Upper lobe of left lung (tissue), 4 donors: ENCODE measurements around the gene GMPPA.

ENCODE experiments used
- CTCF ChIP-seq, 6 experiments: fragments of 450-650 bp in 4 of 6; fragments of 200-600 bp in 2 of 6; sonication (generic) in 2 of 6; IDR thresholded peaks; one replicate each; pipeline ENCODE4 v1.5.1; 2016 to 2019; ENCODE audit warnings: antibody characterized with exemption in 6 of 6
- EP300 ChIP-seq, 4 donors: sonication (generic); formaldehyde crosslinking; IDR thresholded peaks; one replicate each; pipeline ENCODE4 v1.5.1; 2017; ENCODE audit warnings: antibody characterized with exemption in 4 of 4, control low read depth in 2 of 4
- POLR2A ChIP-seq, 4 donors: fragments of 450-650 bp; IDR thresholded peaks; one replicate each; pipeline ENCODE4 v1.5.1; 2016 to 2017; ENCODE audit warnings: antibody characterized with exemption in 4 of 4, mild to moderate bottlenecking in 2 of 4
- POLR2AphosphoS5 ChIP-seq, 2 donors: sonication (generic); formaldehyde crosslinking; IDR thresholded peaks; one replicate each; pipeline ENCODE4 v1.5.1; 2017; ENCODE audit warnings: antibody characterized with exemption in 2 of 2

- TF ChIP-seq CTCF (IDR thresholded peaks at IDR 0.05) (no peak), POLR2AphosphoS5 (IDR thresholded peaks at IDR 0.05) (no peak), EP300 (IDR thresholded peaks at IDR 0.05) (no peak), POLR2A (IDR thresholded peaks at IDR 0.05) (no peak)
These were observed 19.8 kb upstream of the GMPPA start for GRCh38 chr2:219478916-219479315.
